Measurements from ENCODE around the gene NUDT8.

Gene NUDT8

GRCh38 chr11:67585911-67586310 is 43.8 kb downstream of the NUDT8 start:
- no peak for DNase-seq

- DNase-seq: no peak
Measured at GRCh38 chr11:67584881-67585873, 44.6 kb downstream of the NUDT8 start.

- peak; percentile 16 to 50 for DNase-seq
Measured at GRCh38 chr11:67584205-67584880, 45.4 kb downstream of the NUDT8 start.

GRCh38 chr11:67583247-67584204 is 46.2 kb downstream of the NUDT8 start, which contains the start of gene GSTP1:
Gene GSTP1 (plus strand): TSS chr11:67583812. CDS start chr11:67583844, 32 bp downstream.
- DNase-seq: peak; percentile 76 to 79

- no peak for DNase-seq
Measured at GRCh38 chr11:67582011-67582410, 47.7 kb downstream of the NUDT8 start.

GRCh38 chr11:67581469-67581868 is 48.3 kb downstream of the NUDT8 start:
- no peak for DNase-seq

GRCh38 chr11:67577951-67578350 is 51.8 kb downstream of the NUDT8 start:
- DNase-seq: no peak
